Activated CD8-positive, alpha-beta memory T cell treated with anti-CD3 and anti-CD28 coated beads for 4 hours (primary cell): Measurements from ENCODE around the gene SYTL5.

Experiments
- DNase-seq, 2 donors: peaks; one replicate each; pipeline ENCODE4 v3.0.0-alpha.2; 2020; ENCODE audit warnings: low read depth in 2 of 2

Gene SYTL5

DNA sequence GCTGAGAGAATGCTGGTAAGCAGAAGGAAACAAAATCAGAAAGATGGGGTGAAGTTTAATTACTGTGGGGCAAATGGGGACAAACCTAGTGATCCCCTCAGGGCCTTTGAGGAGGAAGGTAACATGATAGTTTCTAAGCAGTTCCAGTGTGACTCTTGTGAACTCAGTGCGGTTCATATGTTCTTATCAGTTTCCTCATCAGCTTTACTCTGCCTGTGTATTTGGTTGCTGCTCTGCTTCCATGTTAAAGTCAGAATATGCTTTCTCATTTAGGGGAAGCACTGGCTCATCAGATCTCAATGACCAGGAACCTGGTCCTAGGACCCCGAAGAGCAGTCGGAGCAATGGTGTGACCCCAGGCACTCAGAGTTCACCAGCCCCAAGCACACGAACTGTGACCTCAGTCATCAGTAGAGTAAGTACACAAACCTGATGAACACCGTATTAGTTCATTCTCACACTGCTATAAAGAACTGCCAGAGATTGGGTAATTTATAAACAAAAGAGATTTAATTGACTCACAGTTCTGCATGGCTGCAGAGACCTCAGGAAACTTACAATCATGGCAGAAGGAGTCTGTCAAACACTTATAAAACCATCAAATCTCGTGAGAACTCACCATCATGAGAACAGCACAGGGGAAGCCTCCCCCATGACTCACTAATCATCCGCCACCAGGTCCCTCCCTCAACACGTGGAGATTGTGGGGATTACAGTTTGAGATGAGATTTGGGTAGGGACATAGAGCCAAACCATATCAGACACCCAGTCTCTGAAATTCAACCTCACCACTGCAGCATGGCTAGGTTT lies 83.0 kb downstream of the SYTL5 start:
- DNase-seq, result no peak

DNA sequence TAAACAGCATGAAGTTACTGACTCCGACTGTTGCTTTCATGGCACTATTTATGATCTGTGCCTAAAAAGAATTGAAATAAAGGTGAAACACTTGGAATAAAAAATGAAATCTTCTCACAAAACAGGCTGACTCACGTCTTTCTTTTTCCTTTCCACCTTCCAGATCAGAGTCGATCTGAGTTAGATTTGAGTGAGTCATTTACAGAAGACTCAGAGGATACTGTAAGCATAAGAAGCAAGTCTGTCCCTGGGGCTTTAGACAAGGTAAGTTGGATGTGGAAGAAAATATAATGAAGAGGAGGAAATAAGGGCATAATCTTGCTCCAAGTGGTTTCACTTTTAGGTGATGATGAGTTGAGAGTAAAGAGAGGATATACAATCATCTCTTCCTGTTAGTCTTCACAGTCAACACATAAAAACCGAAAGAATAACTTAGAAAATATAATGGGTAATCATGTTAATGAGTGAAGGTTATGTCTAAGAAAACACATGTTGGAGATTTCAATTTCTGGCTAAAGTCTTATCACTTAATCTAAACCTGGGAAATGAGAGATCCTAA lies 89.7 kb downstream of the SYTL5 start:
- no peak for DNase-seq

DNA sequence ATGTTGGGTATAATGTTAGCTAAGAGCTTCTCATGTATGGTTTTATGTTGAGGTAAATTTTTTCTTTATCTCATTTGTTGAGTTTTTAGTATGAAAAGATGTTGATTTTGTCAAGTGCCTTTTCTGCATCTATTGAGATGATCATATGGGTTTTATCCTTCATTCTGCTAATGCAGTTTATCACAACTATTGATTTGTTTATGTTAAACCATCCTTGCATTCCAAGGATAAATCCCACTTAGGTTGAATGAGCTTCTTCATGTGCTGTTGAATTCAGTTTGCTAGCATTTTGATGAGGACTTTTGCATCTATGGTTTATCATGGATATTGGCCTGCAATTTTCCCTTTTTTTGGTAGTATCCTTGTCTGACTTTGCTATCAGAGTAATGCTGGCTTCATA lies 93.3 kb downstream of the SYTL5 start:
- DNase-seq, result no peak

- DNase-seq, result no peak
Measured at GRCh38 chrX:38102240-38102639, 95.9 kb downstream of the SYTL5 start.

DNA sequence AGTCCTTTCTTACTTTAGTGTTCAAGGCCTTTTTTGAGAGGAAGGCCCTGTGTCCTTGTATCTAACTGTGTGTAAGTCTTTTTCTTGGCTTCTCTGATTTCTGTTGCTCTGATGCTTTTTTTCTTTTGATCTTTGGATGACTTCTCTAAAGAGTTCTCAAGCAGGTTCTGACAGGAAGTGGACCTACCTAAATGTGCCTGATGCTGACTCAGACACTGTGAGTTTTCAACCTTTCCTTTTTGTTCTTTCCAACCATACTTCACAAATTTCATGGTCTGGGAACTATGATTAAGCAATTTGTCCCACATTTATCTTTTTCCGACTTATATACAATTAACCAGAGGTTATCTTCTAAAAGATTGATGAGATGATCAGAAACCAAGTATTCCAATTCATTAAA lies 96.5 kb downstream of the SYTL5 start:
- no peak for DNase-seq

GRCh38 chrX:38103857-38104812 lies 97.8 kb downstream of the SYTL5 start:
- no peak for DNase-seq

DNA sequence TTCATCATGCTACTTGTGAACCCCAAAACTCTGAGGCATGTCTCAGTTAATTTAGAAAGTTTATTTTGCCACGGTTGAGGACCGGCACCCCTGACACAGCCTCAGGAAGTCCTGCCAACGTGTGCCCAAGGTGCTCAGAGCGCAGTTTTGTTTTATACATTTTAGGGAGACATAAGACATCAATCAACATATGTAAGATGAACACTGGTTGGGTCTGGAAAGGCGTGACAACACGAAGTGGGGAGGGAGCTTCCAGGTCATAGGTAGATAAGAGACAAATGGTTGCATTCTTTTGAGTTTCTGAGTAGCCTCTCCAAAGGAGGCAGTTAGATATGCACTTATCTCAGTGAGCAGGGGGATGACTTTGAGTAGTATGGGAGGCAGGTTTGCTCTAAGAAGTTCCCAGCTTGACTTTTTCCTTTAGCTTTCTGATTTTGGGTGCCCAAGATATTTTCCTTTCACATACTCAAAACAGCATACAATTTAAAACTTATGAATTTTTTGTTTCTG lies 98.9 kb downstream of the SYTL5 start:
- no peak for DNase-seq

GRCh38 chrX:38106991-38107655 lies 100.8 kb downstream of the SYTL5 start:
- no peak for DNase-seq

DNA sequence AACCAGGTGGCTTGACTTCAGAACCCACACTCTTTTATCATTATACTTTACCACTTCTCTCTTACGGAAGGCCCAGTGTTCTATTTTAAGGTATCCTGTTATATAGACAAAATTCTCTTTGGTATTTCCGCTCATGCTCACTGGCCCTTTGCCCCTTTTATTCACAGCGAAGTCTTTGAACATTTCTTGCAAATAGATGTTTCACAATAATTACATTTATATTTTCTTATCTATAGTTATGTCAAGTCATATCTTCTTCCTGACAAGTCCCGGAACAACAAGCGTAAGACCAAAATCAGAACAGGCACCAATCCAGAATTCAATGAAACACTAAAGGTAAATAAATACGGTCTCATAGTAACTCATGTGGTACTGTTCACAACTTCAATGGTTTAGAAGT lies 102.0 kb downstream of the SYTL5 start:
- DNase-seq, result no peak

GRCh38 chrX:38109042-38109898 lies 102.9 kb downstream of the SYTL5 start:
- DNase-seq, result no peak

- DNase-seq, result no peak
Measured at GRCh38 chrX:38110231-38110630, 103.9 kb downstream of the SYTL5 start.

GRCh38 chrX:38111196-38111595 lies 104.8 kb downstream of the SYTL5 start:
- DNase-seq, result no peak

GRCh38 chrX:38112566-38112965 lies 106.2 kb downstream of the SYTL5 start:
- no peak for DNase-seq

DNA sequence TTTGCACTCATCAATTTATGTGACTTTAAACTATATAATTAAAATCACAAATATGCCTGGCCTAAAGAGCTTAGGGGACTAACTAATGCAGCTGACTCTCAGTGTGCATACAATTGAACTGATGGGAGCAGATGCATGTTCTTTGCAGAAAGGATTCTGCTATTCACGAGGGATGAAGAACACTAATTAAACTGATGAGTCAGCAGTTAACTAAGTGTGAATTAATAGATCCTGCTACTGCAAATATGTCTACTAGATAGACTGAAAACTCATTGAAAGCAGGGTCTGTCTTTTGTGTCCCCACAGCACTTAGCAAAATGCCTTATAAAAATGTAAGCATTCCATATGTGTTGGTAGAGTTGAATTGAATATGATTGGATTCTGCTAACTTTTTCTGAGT lies 110.4 kb downstream of the SYTL5 start:
- DNase-seq, result no peak

GRCh38 chrX:38117485-38117884 lies 111.1 kb downstream of the SYTL5 start:
- no peak for DNase-seq

GRCh38 chrX:38124000-38124399 lies 117.6 kb downstream of the SYTL5 start:
- DNase-seq, result no peak

DNA sequence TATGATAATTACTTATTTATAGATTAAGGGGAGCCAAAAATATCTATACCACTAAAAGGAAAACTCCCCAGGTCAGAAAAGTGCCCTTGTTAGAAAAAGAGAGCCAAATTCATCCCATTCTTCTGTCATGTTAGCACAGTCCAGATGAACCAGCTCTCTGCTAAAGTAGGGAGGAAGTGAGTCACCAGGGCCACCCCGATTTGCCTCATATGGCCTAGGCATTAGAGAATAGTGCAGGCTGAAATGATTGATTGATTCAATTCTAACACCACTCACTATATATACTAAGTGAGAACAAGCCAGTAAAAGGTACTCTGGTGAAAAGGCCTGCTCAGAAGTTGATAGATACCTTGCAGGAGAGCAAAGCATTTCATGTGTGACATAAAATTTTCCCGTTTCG lies 119.8 kb downstream of the SYTL5 start:
- no peak for DNase-seq

- no peak for DNase-seq
Measured at GRCh38 chrX:38127961-38128360, 121.6 kb downstream of the SYTL5 start.

DNA sequence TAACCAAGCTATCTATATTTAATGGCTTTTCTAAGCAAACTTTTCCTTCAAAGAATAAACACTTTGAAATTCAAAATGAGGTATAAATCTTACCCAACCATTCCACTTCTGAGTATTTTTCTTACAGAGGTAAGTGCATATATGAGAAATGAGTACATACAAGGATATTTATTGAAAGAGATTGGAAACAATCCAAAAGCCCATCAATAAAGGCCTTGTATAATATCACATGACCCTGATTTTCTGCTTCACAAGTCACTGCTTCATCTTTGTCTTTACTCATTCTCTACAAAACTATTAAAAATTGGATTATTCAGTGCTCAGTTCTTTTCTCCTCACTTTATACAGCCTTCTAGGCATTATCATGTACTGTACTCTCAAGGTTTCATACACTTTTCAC lies 123.0 kb downstream of the SYTL5 start:
- no peak for DNase-seq

GRCh38 chrX:38138157-38138891 lies 132.0 kb downstream of the SYTL5 start:
- no peak for DNase-seq
